Coronary artery (tissue), 2 donors: ENCODE results near the gene NOCT.
A peak's percentile ranks its signal among the peaks of the same experiment; 100 is the strongest.

Source experiments
- DNase-seq: peaks from one replicate; pipeline ENCODE4 v3.0.0-alpha.2; 2017; ENCODE audit warnings: low spot score
- H3K27ac ChIP-seq, 2 donors: fragments of 200-600 bp; sonication (generic); one replicate each; pipeline ENCODE4 v1.5.1; 2016 to 2019
- H3K4me3 ChIP-seq: fragments of 200-600 bp; sonication (generic); 2 replicates; pipeline ENCODE4 v1.5.1; 2016; ENCODE audit warnings: mild to moderate bottlenecking, moderate library complexity
- CTCF ChIP-seq: fragments of 200-600 bp; sonication (generic); IDR thresholded peaks from one replicate; pipeline ENCODE4 v1.5.1; 2019; ENCODE audit warnings: antibody characterized with exemption

NOCT gene

GRCh38 chr4:139009702-139010101 is 5.9 kb upstream of the NOCT start:
- Histone ChIP-seq H3K27ac (no peak overlapping the region), H3K4me3 (no peak overlapping the region)
- no peak for DNase-seq
- no peak for TF ChIP-seq CTCF

GRCh38 chr4:139011225-139011950 is 4.2 kb upstream of the NOCT start:
- TF ChIP-seq CTCF, result no peak
- no peak for DNase-seq
- Histone ChIP-seq H3K4me3 (no peak overlapping the region), H3K27ac (no peak overlapping the region)

GRCh38 chr4:139014371-139015268 is 961 bp upstream of the NOCT start:
- TF ChIP-seq CTCF, result no peak
- peak overlapping the region; percentile 96 for H3K27ac ChIP-seq
- no peak for DNase-seq
- peak overlapping the region; percentile 96 for H3K4me3 ChIP-seq

- H3K4me3 ChIP-seq, result peak overlapping the region; percentile 96
- peak overlapping the region; percentile 96 for H3K27ac ChIP-seq
- TF ChIP-seq CTCF, result no peak
- DNase-seq, result peak; percentile 77
These were observed 429 bp downstream of the NOCT start for GRCh38 chr4:139015948-139016471.

- DNase-seq, result no peak
- no peak overlapping the region for H3K4me3 ChIP-seq
- no peak overlapping the region for H3K27ac ChIP-seq
- TF ChIP-seq CTCF, result no peak
These were observed 2.3 kb downstream of the NOCT start for GRCh38 chr4:139017861-139018260.

GRCh38 chr4:139018501-139018900 is 2.9 kb downstream of the NOCT start:
- H3K4me3 ChIP-seq, result no peak overlapping the region
- no peak for DNase-seq
- no peak overlapping the region for H3K27ac ChIP-seq
- no peak for TF ChIP-seq CTCF
